Fibroblast of pulmonary artery (primary cell): ENCODE results near the gene MCCC2.
"Not testable (repeated sequence)": the region's sequence is repeated elsewhere in the genome, so short reads cannot be mapped to it uniquely, and the experiment has no call there.

Experiments
- DNase-seq: peaks from one replicate; pipeline ENCODE4 v3.0.0-alpha.2; 2010; ENCODE audit warnings: low read depth
- H3K4me3 ChIP-seq: replicated peaks from 2 replicates; pipeline ENCODE4 v1.5.1; 2011; ENCODE audit warnings: low read depth, mild to moderate bottlenecking, control low read depth, low read length, moderate library complexity
- CTCF ChIP-seq: IDR thresholded peaks from 2 replicates; pipeline ENCODE4 v1.5.1; 2011; ENCODE audit warnings: mild to moderate bottlenecking, control low read depth, low read length, inconsistent platforms; ENCODE audit errors: missing control alignments

The MCCC2 gene

DNA sequence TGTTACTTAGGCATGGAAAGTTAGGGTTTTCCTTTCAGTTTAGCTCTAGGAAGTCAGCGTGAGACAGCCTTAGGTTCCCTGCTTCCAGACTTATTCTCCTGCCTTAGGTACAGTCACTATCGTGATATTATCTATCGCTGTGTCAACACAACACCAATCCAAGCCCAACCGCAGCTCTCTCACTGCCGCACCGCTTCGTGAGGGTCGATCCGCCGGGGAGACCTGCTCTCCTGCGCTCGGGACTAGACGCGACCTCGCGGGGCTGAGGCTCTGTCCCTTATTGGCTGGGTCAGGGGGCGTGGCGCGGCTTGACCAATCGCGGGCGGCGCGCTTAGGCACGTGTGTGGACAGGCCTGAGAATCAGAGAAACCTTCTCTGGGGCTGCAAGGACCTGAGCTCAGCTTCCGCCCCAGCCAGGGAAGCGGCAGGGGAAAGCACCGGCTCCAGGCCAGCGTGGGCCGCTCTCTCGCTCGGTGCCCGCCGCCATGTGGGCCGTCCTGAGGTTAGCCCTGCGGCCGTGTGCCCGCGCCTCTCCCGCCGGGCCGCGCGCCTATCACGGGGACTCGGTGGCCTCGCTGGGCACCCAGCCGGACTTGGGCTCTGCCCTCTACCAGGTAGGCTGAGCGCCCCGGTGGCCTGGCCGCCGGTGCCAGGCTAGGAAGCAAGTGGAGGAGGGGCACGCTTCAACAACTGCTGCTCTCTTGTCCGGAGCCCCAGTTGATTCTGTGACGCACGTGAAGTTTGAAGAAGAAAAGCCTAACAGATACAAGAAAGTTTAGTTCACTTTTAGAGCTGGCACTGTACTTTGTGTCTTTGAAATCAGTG lies at the start of gene MCCC2:
MCCC2 (plus strand) TSS at position 400 of the 825 bp plus-strand sequence; CDS start at position 486, 86 bp downstream.
- TF ChIP-seq CTCF = no peak
- peak within 1 kb of the TSS; percentile 77 for H3K4me3 ChIP-seq
- peak; percentile 95 for DNase-seq

- H3K4me3 ChIP-seq = no peak overlapping the region
- peak; percentile 8 for DNase-seq
Observed at GRCh38 chr5:71537687-71538086, 49.5 kb upstream of the MCCC2 start.

GRCh38 chr5:71550885-71551284 lies 36.3 kb upstream of the MCCC2 start:
- DNase-seq, H3K4me3 ChIP-seq: not testable (repeated sequence)

More at GRCh38 chr5:71537687-71538086, 49.5 kb upstream of the MCCC2 start:
- TF ChIP-seq CTCF = no peak

GRCh38 chr5:71551582-71551981 lies 35.6 kb upstream of the MCCC2 start:
- not testable (repeated sequence) for DNase-seq

DNA sequence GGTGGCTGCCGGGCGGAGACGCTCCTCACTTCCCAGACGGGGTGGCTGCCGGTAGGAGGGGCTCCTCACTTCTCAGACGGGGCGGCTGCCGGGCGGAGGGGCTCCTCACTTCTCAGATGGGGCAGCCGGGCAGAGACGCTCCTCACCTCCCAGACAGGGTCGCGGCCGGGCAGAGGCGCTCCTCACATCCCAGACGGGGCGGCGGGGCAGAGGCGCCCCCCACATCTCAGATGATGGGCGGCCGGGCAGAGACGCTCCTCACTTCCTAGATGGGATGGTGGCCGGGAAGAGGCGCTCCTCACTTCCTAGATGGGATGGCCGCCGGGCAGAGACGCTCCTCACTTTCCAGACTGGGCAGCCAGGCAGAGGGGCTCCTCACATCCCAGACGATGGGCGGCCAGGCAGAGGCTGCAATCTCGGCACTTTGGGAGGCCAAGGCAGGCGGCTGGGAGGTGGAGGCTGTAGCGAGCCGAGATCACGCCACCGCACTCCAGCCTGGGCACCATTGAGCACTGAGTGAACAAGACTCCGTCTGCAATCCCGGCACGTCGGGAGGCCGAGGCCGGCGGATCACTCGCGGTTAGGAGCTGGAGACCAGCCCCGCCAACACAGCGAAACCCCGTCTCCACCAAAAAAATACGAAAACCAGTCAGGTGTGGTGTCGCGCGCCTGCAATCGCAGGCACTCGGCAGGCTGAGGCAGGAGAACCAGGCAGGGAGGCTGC lies 35.0 kb upstream of the MCCC2 start:
- not testable (repeated sequence) for DNase-seq, H3K4me3 ChIP-seq

More at GRCh38 chr5:71551582-71551981, 35.6 kb upstream of the MCCC2 start:
- not testable (repeated sequence) for H3K4me3 ChIP-seq

DNA sequence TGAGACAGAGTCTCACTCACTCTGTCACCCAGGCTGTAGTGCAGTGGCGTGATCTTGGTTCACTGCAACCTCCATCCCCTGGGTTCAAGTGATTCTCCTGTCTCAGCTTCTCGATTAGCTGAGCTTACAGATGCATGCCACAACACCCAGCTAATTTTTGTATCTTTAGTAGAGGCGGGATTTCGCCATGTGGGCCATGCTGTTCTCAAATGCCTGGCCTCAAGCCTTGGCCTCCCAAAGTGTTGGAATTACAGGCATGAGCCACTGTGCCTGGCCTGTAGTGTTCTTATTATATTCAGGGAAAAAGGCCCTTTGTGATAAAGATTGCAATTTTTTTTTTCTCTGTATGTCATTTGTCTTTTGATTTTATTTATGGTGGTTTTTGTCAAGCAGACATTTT lies 24.0 kb upstream of the MCCC2 start:
- H3K4me3 ChIP-seq = no peak overlapping the region
- no peak for DNase-seq
- TF ChIP-seq CTCF = no peak

- no peak overlapping the region for H3K4me3 ChIP-seq
- TF ChIP-seq CTCF = no peak
- DNase-seq = no peak
Observed at GRCh38 chr5:71564895-71565294, 22.2 kb upstream of the MCCC2 start.

GRCh38 chr5:71569748-71570509 lies 17.2 kb upstream of the MCCC2 start:
- no peak for TF ChIP-seq CTCF
- no peak for DNase-seq
- H3K4me3 ChIP-seq = no peak overlapping the region

DNA sequence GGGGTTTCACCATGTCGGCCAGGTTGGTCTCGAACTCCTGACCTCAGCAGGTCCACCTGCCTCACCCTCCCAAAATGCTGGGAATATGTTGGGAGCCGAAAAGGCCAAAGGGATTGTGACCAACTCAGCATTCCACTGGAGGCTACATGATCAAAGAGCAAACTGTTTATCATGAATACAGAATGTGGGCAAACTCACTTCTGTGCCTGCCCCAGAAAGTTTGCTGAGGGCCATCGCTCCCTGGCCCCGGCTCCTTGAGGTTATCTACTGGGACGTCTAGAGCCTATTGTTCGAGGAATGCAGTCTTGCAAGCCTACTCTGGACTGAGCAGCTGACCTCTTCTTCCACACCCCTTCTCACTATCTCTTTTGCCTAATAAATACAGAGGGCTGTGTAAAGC lies 15.3 kb upstream of the MCCC2 start:
- not testable (repeated sequence) for H3K4me3 ChIP-seq, DNase-seq
